ENCODE measurements around the gene ZNF680. TPM values are rescaled to one million over a fixed set of nuclear protein-coding genes. Genes with fewer than 3 reads are reported as not detected.

ZNF680 gene
- total and polyA plus RNA-seq, 2 of the 4 experiments (the other 2 are of a cell fraction), result 1.5 to 3.9 TPM

- H3K36me3 ChIP-seq (ENCODE audit: control insufficient read depth, insufficient read depth, low read length), result peaks cover 4% of the 10 kb centered on the region; the same call in 1 of the 2 replicates
- no peak overlapping the region for H3K23ac ChIP-seq (ENCODE audit: low read depth, low read length)
- H3K18ac ChIP-seq (ENCODE audit: low read depth, low read length), result no peak overlapping the region
- H4K91ac ChIP-seq (ENCODE audit: insufficient read depth, low read depth, low read length), result no peak overlapping the region
- H2AK9ac ChIP-seq (replicated peaks; ENCODE audit: low read depth, low read length, poor library complexity), result no peak overlapping the region
- no peak overlapping the region for H2BK20ac ChIP-seq (ENCODE audit: low read depth, low read length)
- H3K79me1 ChIP-seq (ENCODE audit: low read depth in 1 of 2, low read length in 2 of 2), result peaks cover 5 to 12% of the 10 kb centered on the region in 2 experiments; a peak in 3 of 4 replicates
- no peak overlapping the region for H3K56ac ChIP-seq (ENCODE audit: extremely low read depth, insufficient read depth, low read length)
- ChIA-PET POLR2A (ENCODE audit: unreplicated experiment) (no interaction called here), CTCF (interaction anchor here (0.5 kb wide), 1 partner anchor 19 kb away, joined by 3 read pairs; the partner anchor contains the start of gene ZNF680)
- BruUV-seq (replicated peaks), result no TSS peak
- ATAC-seq (ENCODE audit: low read depth) (no peak), DNase-seq (no peak)
- H3K4me3 ChIP-seq (ENCODE audit: insufficient read depth, low read depth, low read length), result no peak overlapping the region
- no peak overlapping the region for H4K5ac ChIP-seq (ENCODE audit: low read depth, low read length)
- H3K9me1 ChIP-seq (ENCODE audit: insufficient read depth, low read length), result no peaks in the 10 kb centered on the region
- dilution Hi-C loops (cut with HindIII; ENCODE audit: low sequenced_read_pairs, unreplicated experiment) (no loop called here), in situ Hi-C loops (cut with MboI; ENCODE audit: low sequenced_read_pairs) (no loop called here), intact Hi-C loops (cut with micrococcal nuclease) (no loop called here)
- H2BK5ac ChIP-seq (ENCODE audit: low read depth, low read length, poor library complexity, severe bottlenecking), result no peak overlapping the region
- no peak overlapping the region for H2AK5ac ChIP-seq (ENCODE audit: low read depth, low read length)
- no peak overlapping the region for H3K9ac ChIP-seq (ENCODE audit: low read depth, low read length)
- H3K4me1 ChIP-seq (ENCODE audit: control insufficient read depth, insufficient read depth, low read length), result no peaks in the 10 kb centered on the region
- H4K8ac ChIP-seq (ENCODE audit: low read depth in 2 of 2, low read length in 2 of 2), result no peak overlapping the region
- TF ChIP-seq USF2 (IDR thresholded peaks at IDR 0.05; ENCODE audit: low read depth, low read length), result no peak
- TF ChIP-seq RFX5 (IDR thresholded peaks at IDR 0.05; ENCODE audit: low read depth, low read length), result no peak
- no peak for TF ChIP-seq ELK1 (IDR thresholded peaks at IDR 0.05; ENCODE audit: borderline replicate concordance, low read depth, low read length)
- no peak for TF ChIP-seq BHLHE40 (IDR thresholded peaks at IDR 0.05; ENCODE audit: low read depth, low read length)
- no peak for TF ChIP-seq CHD1 (IDR thresholded peaks at IDR 0.05; ENCODE audit: low read depth, low read length)
- no peak for TF ChIP-seq SMC3 (IDR thresholded peaks at IDR 0.05; ENCODE audit: low read depth, low read length)
- no peak for TF ChIP-seq NFE2L2 (IDR thresholded peaks at IDR 0.05; ENCODE audit: low read depth, low read length)
- no peak for TF ChIP-seq MAFK (IDR thresholded peaks at IDR 0.05; ENCODE audit: low read depth, low read length)
- TF ChIP-seq RAD21 (IDR thresholded peaks at IDR 0.05; ENCODE audit: low read length), result no peak
- no peak for TF ChIP-seq MAZ (IDR thresholded peaks at IDR 0.05; ENCODE audit: borderline replicate concordance, low read depth, low read length)
- no peak for TF ChIP-seq RCOR1 (IDR thresholded peaks at IDR 0.05; ENCODE audit: insufficient replicate concordance, low read length)
- no peak for TF ChIP-seq CTCF (conservative IDR thresholded peaks at IDR 0.05; ENCODE audit: low read depth, low read length)
- no peak for TF ChIP-seq FOS (IDR thresholded peaks at IDR 0.05; ENCODE audit: low read depth, low read length)
- TF ChIP-seq CEBPB (IDR thresholded peaks at IDR 0.05; ENCODE audit: low read depth, low read length), result no peak
- TF ChIP-seq MXI1 (IDR thresholded peaks at IDR 0.05; ENCODE audit: borderline replicate concordance, low read depth, low read length), result no peak
- no peak for TF ChIP-seq POLR2A (IDR thresholded peaks at IDR 0.05; ENCODE audit: low read depth, low read length)
- H2AFZ ChIP-seq (replicated peaks; ENCODE audit: low read length, poor library complexity), result no peak overlapping the region
- H3K9me3 ChIP-seq (ENCODE audit: control insufficient read depth, insufficient read depth, low read length), result no peaks in the 10 kb centered on the region
- H3K27me3 ChIP-seq (ENCODE audit: control insufficient read depth, insufficient read depth, low read length), result no peaks in the 10 kb centered on the region
- H2BK15ac ChIP-seq (ENCODE audit: low read depth, low read length), result no peak overlapping the region
- no peak overlapping the region for H2BK120ac ChIP-seq (ENCODE audit: low read depth, low read length)
- no peak overlapping the region for H3K4ac ChIP-seq (ENCODE audit: low read depth, low read length)
- WGBS, 2 experiments (ENCODE audit: extremely low coverage in 2 of 2, insufficient read length in 1 of 2), result no CpG with 5 or more reads among the region's 2 CpGs
- no peak overlapping the region for H3K14ac ChIP-seq (replicated peaks; ENCODE audit: low read depth, low read length)
- H4K20me1 ChIP-seq (ENCODE audit: insufficient read depth, low read length), result no peaks in the 10 kb centered on the region
- H3K4me2 ChIP-seq (ENCODE audit: low read depth, low read length), result no peak overlapping the region
- no peak overlapping the region for H3K27ac ChIP-seq (ENCODE audit: insufficient read depth, low read length)
Measured at GRCh38 chr7:64544010-64544409, 18.9 kb downstream of the ZNF680 start.
